Measurements from ENCODE around the gene GTF2B.
"Not testable (repeated sequence)": the region's sequence is repeated elsewhere in the genome, so short reads cannot be mapped to it uniquely, and the experiment has no call there.

Gene GTF2B, protein sequence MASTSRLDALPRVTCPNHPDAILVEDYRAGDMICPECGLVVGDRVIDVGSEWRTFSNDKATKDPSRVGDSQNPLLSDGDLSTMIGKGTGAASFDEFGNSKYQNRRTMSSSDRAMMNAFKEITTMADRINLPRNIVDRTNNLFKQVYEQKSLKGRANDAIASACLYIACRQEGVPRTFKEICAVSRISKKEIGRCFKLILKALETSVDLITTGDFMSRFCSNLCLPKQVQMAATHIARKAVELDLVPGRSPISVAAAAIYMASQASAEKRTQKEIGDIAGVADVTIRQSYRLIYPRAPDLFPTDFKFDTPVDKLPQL

GRCh38 chr1:88891318-88891950, at the start of gene GTF2B:
TSS of gene GTF2B (minus strand) at chr1:88891567. CDS start at chr1:88891499, 68 bp downstream.
- DNase-seq: peak; percentile 75 to 96

DNA sequence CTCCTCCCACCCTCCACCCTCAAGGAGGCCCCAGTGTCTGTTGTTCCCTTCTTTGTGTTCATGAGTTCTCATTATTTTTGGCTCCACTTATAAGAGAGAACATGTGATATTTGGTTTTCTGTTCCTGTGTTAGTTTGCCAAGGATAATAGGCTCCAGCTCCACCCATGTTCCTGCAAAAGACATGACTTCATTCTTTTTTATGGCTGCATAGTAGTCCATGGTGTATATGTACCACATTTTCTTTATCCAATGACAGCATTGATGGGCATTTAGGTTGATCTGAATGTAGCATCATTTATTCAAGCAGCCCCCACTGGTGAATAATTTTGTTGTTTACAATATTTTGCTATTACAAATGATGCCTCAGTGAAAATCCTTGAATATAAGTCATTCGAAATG, 47.2 kb upstream of the GTF2B start:
- DNase-seq: not testable (repeated sequence)

DNA sequence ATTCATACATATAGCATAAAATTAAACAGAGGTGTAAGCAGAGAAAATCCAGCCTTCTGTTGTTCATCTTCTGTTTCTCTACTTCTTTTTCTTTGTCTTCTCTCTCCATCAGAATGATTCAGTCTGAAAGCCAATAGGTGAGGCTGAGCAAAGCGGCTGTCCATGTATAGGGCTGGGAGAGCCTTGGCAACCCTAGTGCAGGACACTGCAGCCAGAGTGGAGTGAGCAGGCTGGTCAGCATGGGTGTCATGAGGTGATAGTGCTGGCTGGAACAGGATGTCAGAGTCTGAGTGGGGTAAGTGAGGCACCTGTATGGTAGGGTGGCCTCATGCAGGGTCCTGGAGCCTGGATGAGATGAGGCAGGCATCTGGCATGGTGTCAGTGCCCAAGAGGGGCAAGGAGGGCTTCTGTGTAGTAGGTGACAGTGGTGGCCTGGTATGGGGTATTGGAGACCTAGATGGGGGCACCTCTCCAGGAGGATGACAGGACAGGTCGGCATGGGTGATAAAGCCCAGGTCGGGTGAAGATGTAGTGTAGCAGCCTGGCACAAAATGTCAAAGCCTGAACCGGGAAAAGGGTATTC, 45.5 kb upstream of the GTF2B start:
- no peak for DNase-seq

GRCh38 chr1:88936223-88936523, 44.8 kb upstream of the GTF2B start:
- DNase-seq: no peak

GRCh38 chr1:88935522-88936222, 44.3 kb upstream of the GTF2B start:
- DNase-seq: peak in 1 of 2 donors; percentile 29

GRCh38 chr1:88930176-88930575, 38.8 kb upstream of the GTF2B start:
- DNase-seq: not testable (repeated sequence)

DNA sequence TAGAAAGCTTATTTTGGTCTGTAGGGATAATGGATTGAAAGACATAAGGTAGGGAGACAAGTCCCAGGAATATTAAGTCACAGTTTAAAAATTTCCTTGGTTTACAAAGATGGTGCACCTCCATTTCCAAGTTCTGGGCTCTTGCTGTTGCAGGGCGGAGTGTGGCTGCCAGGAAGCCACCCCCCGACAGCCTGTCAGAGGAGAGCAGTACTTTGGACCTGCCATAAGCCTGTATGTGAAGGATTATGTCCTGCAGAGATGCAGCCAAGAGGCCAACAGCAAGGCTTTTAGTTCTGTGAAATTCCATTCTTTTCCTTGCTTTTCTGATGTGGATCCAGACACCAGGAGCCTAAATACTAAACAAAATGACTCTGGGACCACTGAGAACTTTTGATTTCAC, 31.9 kb upstream of the GTF2B start:
- DNase-seq: no peak

- DNase-seq: no peak
Measured at GRCh38 chr1:88922214-88922613, 30.8 kb upstream of the GTF2B start.

GRCh38 chr1:88920845-88921244, 29.5 kb upstream of the GTF2B start:
- DNase-seq: no peak

- no peak for DNase-seq
Measured at GRCh38 chr1:88917321-88918025, 26.1 kb upstream of the GTF2B start.

- DNase-seq: no peak
Measured at GRCh38 chr1:88916883-88917282, 25.5 kb upstream of the GTF2B start.

GRCh38 chr1:88911800-88912199, 20.4 kb upstream of the GTF2B start:
- not testable (repeated sequence) for DNase-seq

GRCh38 chr1:88911161-88911560, 19.8 kb upstream of the GTF2B start:
- no peak for DNase-seq

GRCh38 chr1:88910401-88910800, 19.0 kb upstream of the GTF2B start:
- no peak for DNase-seq

GRCh38 chr1:88900883-88901282, 9.5 kb upstream of the GTF2B start:
- no peak for DNase-seq

DNA sequence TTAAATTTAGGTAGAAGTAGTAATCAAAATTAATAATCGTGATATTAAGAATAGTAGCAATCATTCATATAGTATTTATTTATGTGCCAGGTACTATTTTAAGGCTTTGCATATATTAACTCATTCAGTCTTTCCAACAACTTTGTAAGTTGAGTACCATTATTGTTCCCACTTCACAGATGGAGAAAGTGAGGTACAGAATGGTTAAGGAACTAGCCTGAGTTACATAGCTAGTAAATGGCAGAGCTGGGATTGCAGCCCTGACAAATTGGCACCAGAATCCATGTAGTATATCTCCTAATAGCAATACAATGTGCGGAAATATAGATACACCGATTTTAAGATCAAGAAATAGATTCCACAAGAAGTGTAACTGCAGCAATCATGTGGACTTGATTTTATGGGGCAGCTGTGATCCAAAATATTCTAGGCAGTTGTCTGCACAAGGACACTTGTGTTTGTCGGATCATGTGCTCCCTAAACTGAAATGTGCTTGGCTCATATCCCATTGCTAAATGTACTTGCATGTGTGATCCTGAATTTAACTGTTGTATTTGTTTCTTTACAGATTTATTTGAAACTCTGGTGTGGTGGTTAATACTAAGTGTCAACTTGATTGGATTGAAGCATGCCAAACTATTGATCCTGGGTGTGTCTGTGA, 5.8 kb upstream of the GTF2B start:
- no peak for DNase-seq

DNA sequence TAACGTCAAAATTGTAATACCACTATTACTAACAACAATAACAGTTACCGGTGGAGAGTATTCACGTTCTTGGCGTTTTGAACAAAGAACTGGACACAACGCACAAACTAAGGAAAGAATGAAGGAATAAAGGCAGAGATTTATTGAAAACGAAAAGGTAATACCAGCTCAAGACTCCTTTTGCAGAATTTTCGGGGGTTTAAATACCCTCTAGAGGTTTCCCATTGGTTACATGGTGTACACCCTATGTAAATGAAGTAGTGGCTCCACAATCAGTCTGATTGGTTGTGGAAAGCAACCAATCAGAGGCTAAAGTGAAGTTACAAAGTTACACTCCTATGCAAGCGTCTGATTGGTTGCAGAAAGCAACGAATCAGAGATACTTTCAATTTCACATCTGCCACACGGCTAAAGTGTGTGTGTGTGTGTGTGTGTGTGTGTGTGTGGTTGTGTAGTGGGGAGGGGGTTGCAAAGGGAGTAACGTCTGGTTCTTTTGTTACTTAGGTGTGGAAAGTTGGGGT, 1.1 kb upstream of the GTF2B start:
- no peak for DNase-seq

GRCh38 chr1:88891951-88892340, 579 bp upstream of the GTF2B start:
- no peak for DNase-seq

DNA sequence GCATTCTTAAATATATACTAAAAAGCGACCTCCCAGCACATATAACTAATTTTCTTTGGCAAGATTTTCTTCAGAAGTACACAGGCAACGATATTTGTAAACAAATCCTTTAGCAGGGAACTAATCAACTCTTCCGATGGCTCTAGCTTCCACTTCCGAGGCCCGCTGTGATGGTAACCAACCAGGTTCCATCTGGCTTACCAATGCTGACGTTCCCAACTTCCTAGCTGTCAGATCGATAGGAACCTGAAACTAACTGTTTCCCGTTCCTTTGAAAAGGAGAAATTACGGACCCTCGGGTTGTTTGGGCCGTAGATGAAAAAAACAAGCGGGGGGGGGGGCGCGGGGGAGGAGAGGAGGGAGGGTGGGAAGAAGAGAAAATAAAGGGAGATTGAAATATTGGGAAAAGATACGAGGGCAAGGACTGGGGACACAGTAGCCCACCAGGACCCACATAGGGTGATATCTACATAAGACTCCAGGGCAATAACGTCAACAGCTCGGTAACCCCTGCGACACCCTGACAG, 513 bp downstream of the GTF2B start:
- DNase-seq: no peak

- DNase-seq: no peak
Measured at GRCh38 chr1:88890131-88890530, 1.2 kb downstream of the GTF2B start.

DNA sequence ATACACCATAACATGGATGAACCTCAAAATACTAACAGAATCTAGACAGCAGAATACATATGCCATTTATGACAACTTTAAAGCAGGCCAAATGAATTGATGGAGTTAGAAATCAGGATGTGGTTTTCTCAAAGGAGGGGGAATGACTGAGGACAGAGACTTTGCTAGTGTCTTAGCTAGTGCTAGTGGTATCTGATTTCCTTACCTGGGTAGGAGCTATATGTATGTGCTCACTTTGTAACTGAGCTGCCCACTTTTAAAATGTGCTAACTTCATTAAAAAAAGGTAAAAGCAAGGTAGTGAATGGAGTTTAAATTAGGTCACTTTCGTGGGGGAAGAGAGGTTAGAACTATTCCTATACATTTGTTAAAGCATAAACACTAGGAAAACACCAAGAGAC, 2.6 kb downstream of the GTF2B start:
- DNase-seq: no peak

GRCh38 chr1:88885933-88886332, 5.4 kb downstream of the GTF2B start:
- DNase-seq: no peak
